H9 (cell line): ENCODE results near the gene CCDC141. TPM values are rescaled to one million over a fixed set of nuclear protein-coding genes. Genes with fewer than 3 reads are reported as not detected.

Source experiments
- DNase-seq: peaks from one replicate; pipeline ENCODE4 v3.0.0-alpha.2; 2017
- H2AFZ ChIP-seq: one replicate; pipeline ENCODE4 v1.6.1; 2013; ENCODE audit warnings: mild to moderate bottlenecking, low read length, control low read depth, moderate library complexity
- H2AK5ac ChIP-seq: 2 replicates; pipeline ENCODE4 v1.6.1; 2013; ENCODE audit warnings: low read length, control low read depth, mixed read lengths; ENCODE audit not compliant: insufficient read length
- H2BK120ac ChIP-seq: one replicate; pipeline ENCODE4 v1.6.1; 2013; ENCODE audit warnings: low read depth, mild to moderate bottlenecking, low read length, control low read depth, inconsistent platforms; ENCODE audit not compliant: poor library complexity, severe bottlenecking
- H2BK12ac ChIP-seq: 2 replicates; pipeline ENCODE4 v1.6.1; 2013; ENCODE audit warnings: low read length, control low read depth, mixed read lengths, low read depth; ENCODE audit not compliant: insufficient read length
- H2BK15ac ChIP-seq: 2 replicates; pipeline ENCODE4 v1.6.1; 2013; ENCODE audit warnings: low read depth, low read length, control low read depth
- H2BK20ac ChIP-seq: one replicate; pipeline ENCODE4 v1.6.1; 2013; ENCODE audit warnings: low read depth, mild to moderate bottlenecking, low read length, control low read depth, inconsistent platforms; ENCODE audit not compliant: poor library complexity, severe bottlenecking
- H2BK5ac ChIP-seq: 2 replicates; pipeline ENCODE4 v1.6.1; 2013; ENCODE audit warnings: low read length, control low read depth, mixed read lengths; ENCODE audit not compliant: insufficient read length
- H3K14ac ChIP-seq: 2 replicates; pipeline ENCODE4 v1.6.1; 2013; ENCODE audit warnings: low read length, control low read depth; ENCODE audit not compliant: insufficient read depth
- H3K18ac ChIP-seq: 2 replicates; pipeline ENCODE4 v1.6.1; 2013; ENCODE audit warnings: low read depth, mild to moderate bottlenecking, mixed read lengths, low read length, control low read depth; ENCODE audit not compliant: insufficient read length
- H3K23ac ChIP-seq: 2 replicates; pipeline ENCODE4 v1.6.1; 2013; ENCODE audit warnings: low read length, control low read depth, mixed read lengths, low read depth; ENCODE audit not compliant: insufficient read length
- H3K23me2 ChIP-seq: 2 replicates; pipeline ENCODE4 v1.6.1; 2013; ENCODE audit warnings: low read depth, mild to moderate bottlenecking, mixed read lengths, low read length, control low read depth; ENCODE audit not compliant: insufficient read length, poor library complexity, severe bottlenecking
- H3K27ac ChIP-seq: 2 replicates; pipeline ENCODE4 v1.5.1; 2013; ENCODE audit warnings: low read length, control low read depth, mixed read lengths, low read depth; ENCODE audit not compliant: insufficient read length
- H3K27me3 ChIP-seq: 2 replicates; pipeline ENCODE4 v1.6.1; 2013; ENCODE audit warnings: low read length, control low read depth, inconsistent platforms; ENCODE audit not compliant: insufficient read depth
- H3K4ac ChIP-seq: 2 replicates; pipeline ENCODE4 v1.6.1; 2013; ENCODE audit warnings: low read depth, mild to moderate bottlenecking, control low read depth, inconsistent platforms, low read length, moderate library complexity
- H3K4me1 ChIP-seq: 2 replicates; pipeline ENCODE4 v1.6.1; 2013; ENCODE audit warnings: low read length, control low read depth, inconsistent platforms; ENCODE audit not compliant: insufficient read depth
- H3K4me2 ChIP-seq: 2 replicates; pipeline ENCODE4 v1.6.1; 2013; ENCODE audit warnings: low read length, control low read depth, mixed read lengths; ENCODE audit not compliant: insufficient read length, insufficient read depth
- H3K56ac ChIP-seq: 2 replicates; pipeline ENCODE4 v1.6.1; 2013; ENCODE audit warnings: low read depth, mild to moderate bottlenecking, mixed read lengths, low read length, control low read depth; ENCODE audit not compliant: insufficient read length
- H3K79me1 ChIP-seq: 2 replicates; pipeline ENCODE4 v1.6.1; 2013; ENCODE audit warnings: low read depth, mild to moderate bottlenecking, moderate library complexity, low read length, control low read depth, inconsistent platforms; ENCODE audit not compliant: insufficient read depth, poor library complexity, severe bottlenecking
- H3K79me2 ChIP-seq: 2 replicates; pipeline ENCODE4 v1.6.1; 2013; ENCODE audit warnings: low read length, control low read depth, inconsistent platforms; ENCODE audit not compliant: insufficient read depth
- H3K9ac ChIP-seq: 2 replicates; pipeline ENCODE4 v1.6.1; 2013; ENCODE audit warnings: low read length, control low read depth, mixed read lengths; ENCODE audit not compliant: insufficient read length; ENCODE audit errors: extremely low read depth
- H3K9me3 ChIP-seq: one replicate; pipeline ENCODE4 v1.6.1; 2013; ENCODE audit warnings: low read depth, low read length, inconsistent platforms; ENCODE audit not compliant: control insufficient read depth
- H3T11ph ChIP-seq: one replicate; pipeline ENCODE4 v1.6.1; 2013; ENCODE audit warnings: mild to moderate bottlenecking, low read length, control low read depth, inconsistent platforms
- H4K20me1 ChIP-seq: one replicate; pipeline ENCODE4 v1.6.1; 2013; ENCODE audit not compliant: control insufficient read depth, insufficient read length, insufficient read depth
- H4K5ac ChIP-seq: 2 replicates; pipeline ENCODE4 v1.6.1; 2013; ENCODE audit warnings: low read depth, mild to moderate bottlenecking, mixed read lengths, low read length, control low read depth; ENCODE audit not compliant: insufficient read length
- H4K8ac ChIP-seq: replicated peaks from 2 replicates; pipeline ENCODE4 v1.6.1; 2013; ENCODE audit warnings: low read length, control low read depth, mixed read lengths, low read depth; ENCODE audit not compliant: insufficient read length
- H4K91ac ChIP-seq: 2 replicates; pipeline ENCODE4 v1.6.1; 2013; ENCODE audit warnings: low read depth, mild to moderate bottlenecking, moderate library complexity, mixed read lengths, low read length, control low read depth; ENCODE audit not compliant: insufficient read length
- H3K27ac Mint-ChIP-seq, 3 experiments: 2 replicates in 2 of 3; 3 replicates in 1 of 3; pipeline ENCODE4 v1.8.0; 2020 to 2021; ENCODE audit warnings: mixed read lengths in 3 of 3, mild to moderate bottlenecking in 1 of 3, moderate library complexity in 1 of 3
- H3K27me3 Mint-ChIP-seq: 2 replicates; pipeline ENCODE4 v1.8.0; 2021; ENCODE audit warnings: low read depth, mild to moderate bottlenecking, moderate library complexity, mixed read lengths
- H3K36me3 Mint-ChIP-seq, 3 experiments: 2 replicates in 2 of 3; 3 replicates in 1 of 3; pipeline ENCODE4 v1.8.0; 2020 to 2021; ENCODE audit warnings: low read depth in 3 of 3, mixed read lengths in 3 of 3; ENCODE audit not compliant: insufficient read depth in 1 of 3
- H3K4me1 Mint-ChIP-seq, 2 experiments: 2 replicates each; pipeline ENCODE4 v1.8.0; 2020; ENCODE audit warnings: mixed read lengths in 2 of 2
- H3K4me3 Mint-ChIP-seq, 2 experiments: 2 replicates in 1 of 2; 3 replicates in 1 of 2; pipeline ENCODE4 v1.8.0; 2020 to 2021; ENCODE audit warnings: mild to moderate bottlenecking in 2 of 2, mixed read lengths in 2 of 2, moderate library complexity in 1 of 2
- H3K9me3 Mint-ChIP-seq, 2 experiments: 2 replicates in 1 of 2; 3 replicates in 1 of 2; pipeline ENCODE4 v1.8.0; 2020; ENCODE audit warnings: mild to moderate bottlenecking in 2 of 2, mixed read lengths in 2 of 2, moderate library complexity in 1 of 2
- WGBS: extraction: QIAGEN DNeasy Blood & Tissue Kit; methylation state at CpG from one replicate; pipeline ENCODE4 v1.1.7; 2013; ENCODE audit warnings: missing lambda C conversion rate, low lambda C conversion rate, mixed read lengths; ENCODE audit not compliant: insufficient read length; ENCODE audit errors: extremely low coverage; 5-methylcytosine and 5-hydroxymethylcytosine counted together
- total RNA-seq: library from RNA; stranded (reverse); gene quantifications from 2 replicates; pipeline ENCODE4 v1.2.1, GENCODE V29; 2021
- TF ChIP-seq, protein P1 (sequence below): fragments of 200-600 bp; sonication (generic); conservative IDR thresholded peaks from 3 replicates; pipeline ENCODE4 v1.8.0; 2021; ENCODE audit warnings: antibody characterized with exemption, mild to moderate bottlenecking

CCDC141 gene
- total RNA-seq, 1 experiment from 2014 or later = 1.0 TPM

DNA sequence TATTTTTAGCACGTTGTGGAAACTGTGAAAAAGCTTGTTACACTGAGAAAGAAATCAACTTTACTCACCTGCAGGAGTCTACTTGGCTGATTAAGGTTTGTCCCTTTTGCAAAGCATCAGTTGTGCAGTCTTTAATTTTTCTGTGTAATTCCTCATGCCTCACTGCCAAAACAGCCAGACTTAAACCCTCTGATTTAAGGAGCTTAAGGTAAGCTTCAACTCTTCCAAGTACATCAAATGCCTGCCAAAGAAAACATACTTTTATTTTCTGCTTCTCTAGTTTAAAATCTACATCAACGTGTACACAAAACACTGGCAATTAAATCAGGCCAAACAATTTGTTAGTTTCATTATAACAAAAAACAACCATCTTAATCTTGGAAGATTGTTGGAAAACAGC lies 144.7 kb downstream of the CCDC141 start:
- Mint-ChIP-seq H3K4me3 (no peak overlapping the region), H3K36me3 (peaks cover 0 to 2% (median 0%) of the 10 kb centered on the region in 3 experiments; a peak in 3 of 7 replicates), H3K27ac (no peak overlapping the region), H3K27me3 (no peaks in the 10 kb centered on the region), H3K4me1 (peaks cover 9 to 17% of the 10 kb centered on the region in 2 experiments), H3K9me3 (peaks cover 0 to 2% of the 10 kb centered on the region in 2 experiments; a peak in 1 of 5 replicates)
- no peak overlapping the region for H4K8ac ChIP-seq
- no peak overlapping the region for H2BK20ac ChIP-seq
- H2BK12ac ChIP-seq = no peak overlapping the region
- no peaks in the 10 kb centered on the region for H3K9me3 ChIP-seq
- no peaks in the 10 kb centered on the region for H3K79me1 ChIP-seq
- H3K14ac ChIP-seq = no peak overlapping the region
- H3K18ac ChIP-seq = no peak overlapping the region
- no peaks in the 10 kb centered on the region for H4K20me1 ChIP-seq
- no peak for DNase-seq
- no peak overlapping the region for H2BK15ac ChIP-seq
- no peak overlapping the region for H3K56ac ChIP-seq
- H3K9ac ChIP-seq = no peak overlapping the region
- H3T11ph ChIP-seq = no peak overlapping the region
- no peak overlapping the region for H3K27ac ChIP-seq
- no peak overlapping the region for H4K5ac ChIP-seq
- no peaks in the 10 kb centered on the region for H3K23me2 ChIP-seq
- no peak overlapping the region for H2BK5ac ChIP-seq
- H3K79me2 ChIP-seq = no peaks in the 10 kb centered on the region
- H2AK5ac ChIP-seq = no peak overlapping the region
- TF ChIP-seq, protein P1, sequence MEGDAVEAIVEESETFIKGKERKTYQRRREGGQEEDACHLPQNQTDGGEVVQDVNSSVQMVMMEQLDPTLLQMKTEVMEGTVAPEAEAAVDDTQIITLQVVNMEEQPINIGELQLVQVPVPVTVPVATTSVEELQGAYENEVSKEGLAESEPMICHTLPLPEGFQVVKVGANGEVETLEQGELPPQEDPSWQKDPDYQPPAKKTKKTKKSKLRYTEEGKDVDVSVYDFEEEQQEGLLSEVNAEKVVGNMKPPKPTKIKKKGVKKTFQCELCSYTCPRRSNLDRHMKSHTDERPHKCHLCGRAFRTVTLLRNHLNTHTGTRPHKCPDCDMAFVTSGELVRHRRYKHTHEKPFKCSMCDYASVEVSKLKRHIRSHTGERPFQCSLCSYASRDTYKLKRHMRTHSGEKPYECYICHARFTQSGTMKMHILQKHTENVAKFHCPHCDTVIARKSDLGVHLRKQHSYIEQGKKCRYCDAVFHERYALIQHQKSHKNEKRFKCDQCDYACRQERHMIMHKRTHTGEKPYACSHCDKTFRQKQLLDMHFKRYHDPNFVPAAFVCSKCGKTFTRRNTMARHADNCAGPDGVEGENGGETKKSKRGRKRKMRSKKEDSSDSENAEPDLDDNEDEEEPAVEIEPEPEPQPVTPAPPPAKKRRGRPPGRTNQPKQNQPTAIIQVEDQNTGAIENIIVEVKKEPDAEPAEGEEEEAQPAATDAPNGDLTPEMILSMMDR = no peak
- no peak overlapping the region for H4K91ac ChIP-seq
- WGBS = no CpG with 5 or more reads among the region's 2 CpGs
- H3K4ac ChIP-seq = no peak overlapping the region
- H3K23ac ChIP-seq = no peak overlapping the region
- no peaks in the 10 kb centered on the region for H3K27me3 ChIP-seq
- H2BK120ac ChIP-seq = no peak overlapping the region
- no peaks in the 10 kb centered on the region for H3K4me1 ChIP-seq
- no peak overlapping the region for H2AFZ ChIP-seq
- no peak overlapping the region for H3K4me2 ChIP-seq
